Measurements from ENCODE around the gene PRKAR1B.
"Not testable (repeated sequence)": the region's sequence is repeated elsewhere in the genome, so short reads cannot be mapped to it uniquely, and the experiment has no call there.

Gene PRKAR1B

DNA sequence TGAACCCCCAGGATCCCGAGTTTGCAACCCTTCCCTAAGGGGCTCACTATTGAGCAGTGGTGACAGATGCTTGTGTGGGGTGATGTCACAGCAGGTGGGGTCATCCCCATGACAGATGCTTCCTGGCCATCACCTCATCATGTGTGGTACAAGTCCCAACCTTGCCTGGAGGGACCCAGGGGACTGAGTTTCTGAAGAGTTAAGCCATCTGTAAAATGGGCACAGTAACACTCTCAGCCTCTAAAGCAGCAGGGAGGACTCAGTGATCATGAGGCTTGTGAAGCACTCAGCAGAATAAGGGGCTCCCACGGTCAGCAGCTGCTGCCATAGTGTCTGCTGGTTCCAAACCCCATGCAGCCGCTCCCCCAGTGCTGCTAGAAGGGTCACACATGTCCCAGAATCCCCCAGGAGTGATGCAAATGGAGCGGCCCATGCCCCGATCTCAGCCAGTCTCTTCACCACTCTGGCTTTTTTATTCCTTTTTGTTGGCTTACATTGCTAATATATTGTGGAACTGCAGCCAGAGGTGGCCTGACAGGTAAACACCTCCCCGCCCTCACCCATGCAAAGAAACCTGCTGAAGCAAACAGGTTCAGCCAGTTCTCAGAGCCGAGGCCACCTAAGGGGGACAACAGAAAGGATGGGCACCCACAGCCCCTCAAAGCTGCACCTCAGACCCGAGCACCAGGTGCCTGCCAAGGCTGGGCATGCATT is 105.4 kb downstream of the PRKAR1B start:
- no peak for DNase-seq (ENCODE audit: low read depth)

DNA sequence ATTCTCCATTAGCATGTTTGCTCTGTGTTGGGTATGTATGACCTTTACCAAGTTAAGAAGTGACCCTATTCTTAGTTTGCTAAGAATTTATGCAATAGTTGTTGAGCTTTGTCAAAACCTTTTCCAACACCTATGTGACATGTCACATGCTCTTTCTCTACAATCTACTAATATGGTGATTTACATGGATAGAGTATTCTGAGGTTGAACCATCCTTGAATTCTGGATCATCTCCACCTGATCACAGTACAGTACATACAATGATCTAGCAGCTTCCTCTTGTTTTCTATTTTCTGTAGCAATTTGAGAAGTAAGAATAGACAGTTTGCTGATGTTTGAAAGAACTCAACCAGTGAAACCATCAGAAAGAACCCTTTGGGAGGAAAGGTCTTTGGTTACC is 106.2 kb downstream of the PRKAR1B start:
- DNase-seq (ENCODE audit: low read depth) = no peak

- no peak for DNase-seq (ENCODE audit: low read depth)
Measured at GRCh38 chr7:620056-620455, 107.0 kb downstream of the PRKAR1B start.

- DNase-seq (ENCODE audit: low read depth) = no peak
Measured at GRCh38 chr7:619368-619840, 107.7 kb downstream of the PRKAR1B start.

GRCh38 chr7:618539-619367 is 108.3 kb downstream of the PRKAR1B start:
- peak; percentile 41 for DNase-seq (ENCODE audit: low read depth)

DNA sequence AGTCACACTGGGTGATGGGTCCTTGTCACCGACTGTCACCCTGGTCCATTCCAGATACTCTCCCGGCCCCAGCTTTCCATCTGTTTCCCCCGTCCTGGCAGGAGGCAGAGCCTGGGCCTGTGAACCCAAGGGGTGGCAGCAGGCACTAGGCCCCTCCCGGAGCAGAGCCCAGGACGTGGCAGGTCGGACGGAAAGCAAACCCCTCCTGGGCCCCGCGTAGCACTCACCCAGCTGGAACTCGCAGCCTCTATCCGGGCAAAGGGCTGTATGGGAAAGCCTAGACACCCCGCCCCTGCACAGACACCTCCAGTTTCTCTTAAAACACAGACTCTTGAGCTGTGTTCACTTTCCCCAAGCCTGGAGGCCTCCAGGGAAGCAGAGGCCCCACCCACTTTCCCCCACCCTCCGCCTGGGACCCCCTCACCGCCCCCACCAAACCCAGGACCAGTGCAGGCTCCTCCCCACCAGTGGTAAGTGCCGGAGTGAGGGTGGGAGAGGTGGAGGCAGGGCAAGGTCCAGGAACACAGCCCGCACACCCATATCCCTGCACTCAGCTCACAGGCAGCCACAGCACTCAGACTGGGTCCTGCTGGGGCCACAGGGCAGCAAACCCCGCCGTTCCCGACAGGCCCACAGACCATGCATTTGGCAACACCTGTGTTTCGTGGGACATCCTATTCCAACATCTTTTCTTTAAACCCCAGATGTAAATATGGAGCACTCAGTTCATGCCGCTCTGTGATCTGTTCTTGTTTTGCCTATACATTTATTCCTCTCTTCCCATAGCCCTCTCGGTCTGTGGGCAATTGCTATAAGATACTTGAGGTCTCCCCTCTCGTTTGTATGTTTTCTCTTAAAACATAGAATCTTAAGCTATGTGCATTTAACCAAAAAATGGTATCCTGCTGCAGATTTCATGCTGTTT is 109.2 kb downstream of the PRKAR1B start:
- DNase-seq (ENCODE audit: low read depth) = no peak

GRCh38 chr7:613442-614140 is 113.5 kb downstream of the PRKAR1B start:
- no peak for DNase-seq (ENCODE audit: low read depth)

DNA sequence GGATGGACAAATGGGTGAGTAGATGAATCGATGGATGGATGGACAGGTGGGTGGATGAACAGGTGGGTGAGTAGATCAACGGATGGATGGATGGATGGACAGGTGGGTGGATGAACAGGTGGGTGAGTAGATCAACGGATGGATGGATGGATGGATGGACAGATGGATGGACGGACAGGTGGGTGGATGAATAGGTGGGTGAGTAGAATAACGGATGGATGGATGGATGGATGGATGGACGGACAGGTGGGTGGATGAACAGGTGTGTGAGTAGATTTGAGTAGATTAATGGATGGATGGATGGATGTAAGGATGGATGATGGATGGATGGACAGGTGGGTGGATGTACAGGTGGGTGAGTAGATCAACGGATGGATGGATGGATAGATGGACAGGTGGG is 115.2 kb downstream of the PRKAR1B start:
- not testable (repeated sequence) for DNase-seq (ENCODE audit: low read depth)

DNA sequence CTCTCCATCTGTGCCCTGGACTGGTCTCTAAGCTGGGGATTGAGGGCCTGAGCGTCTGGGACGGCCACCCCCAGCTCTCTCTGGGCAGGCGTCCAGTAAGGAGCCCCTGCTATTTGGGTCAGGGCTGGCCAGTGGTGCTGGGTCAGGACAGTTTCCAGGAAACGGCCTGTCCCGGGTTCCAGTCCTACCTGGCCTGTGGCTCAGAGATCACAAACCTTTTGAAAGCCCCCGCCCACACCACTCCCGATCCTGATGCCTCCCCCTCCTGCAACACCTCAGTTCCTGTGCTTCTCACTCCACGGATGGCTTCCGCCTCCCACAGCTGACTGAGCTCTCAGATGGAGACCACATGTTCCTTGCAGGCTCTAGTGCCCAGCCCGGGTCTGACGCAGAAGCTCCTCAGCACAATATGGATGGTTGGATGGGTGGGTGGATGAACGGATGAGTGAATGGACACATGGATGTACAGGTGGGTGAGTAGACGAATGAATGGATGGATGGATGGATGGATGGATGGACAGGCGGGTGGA is 115.7 kb downstream of the PRKAR1B start:
- DNase-seq (ENCODE audit: low read depth) = no peak

DNA sequence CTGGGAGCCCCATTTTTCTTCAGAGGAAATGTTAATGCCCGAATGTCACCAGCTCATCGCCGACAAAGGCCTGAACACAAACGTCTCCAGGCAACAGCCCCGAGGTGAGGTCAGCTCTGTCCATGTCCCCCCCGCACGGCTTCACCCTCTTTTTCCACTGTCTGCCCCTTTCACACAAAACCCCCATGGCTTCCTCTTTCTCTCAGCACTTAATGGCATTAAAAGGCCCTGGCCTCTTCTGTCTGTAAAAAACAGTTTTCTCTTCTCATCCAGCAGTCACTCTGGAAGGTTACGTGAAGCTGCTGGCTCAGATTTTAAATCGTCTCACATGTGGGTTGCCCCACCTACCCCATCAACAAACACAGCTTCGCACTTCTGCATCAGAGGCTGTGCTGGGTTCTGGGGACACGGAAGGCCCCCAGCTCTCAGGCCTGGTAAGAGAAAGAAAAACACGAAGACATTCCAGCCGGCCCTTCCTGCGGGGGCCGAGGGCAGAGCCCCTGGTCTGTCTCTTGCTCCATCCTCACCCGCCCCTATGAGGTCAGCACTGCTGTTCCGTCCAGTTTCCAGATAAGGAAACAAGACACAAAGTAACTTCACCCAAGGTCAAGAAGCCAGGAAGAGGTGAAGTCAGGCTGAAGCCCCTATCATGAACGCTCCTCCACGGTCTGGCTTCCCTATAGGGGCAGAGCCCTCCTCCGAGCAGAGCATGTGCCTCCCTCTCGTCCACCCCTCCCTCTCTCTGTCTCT is 116.4 kb downstream of the PRKAR1B start:
- no peak for DNase-seq (ENCODE audit: low read depth)

- no peak for DNase-seq (ENCODE audit: low read depth)
Measured at GRCh38 chr7:610141-610530, 116.9 kb downstream of the PRKAR1B start.

- no peak for DNase-seq (ENCODE audit: low read depth)
Measured at GRCh38 chr7:609365-609764, 117.7 kb downstream of the PRKAR1B start.

DNA sequence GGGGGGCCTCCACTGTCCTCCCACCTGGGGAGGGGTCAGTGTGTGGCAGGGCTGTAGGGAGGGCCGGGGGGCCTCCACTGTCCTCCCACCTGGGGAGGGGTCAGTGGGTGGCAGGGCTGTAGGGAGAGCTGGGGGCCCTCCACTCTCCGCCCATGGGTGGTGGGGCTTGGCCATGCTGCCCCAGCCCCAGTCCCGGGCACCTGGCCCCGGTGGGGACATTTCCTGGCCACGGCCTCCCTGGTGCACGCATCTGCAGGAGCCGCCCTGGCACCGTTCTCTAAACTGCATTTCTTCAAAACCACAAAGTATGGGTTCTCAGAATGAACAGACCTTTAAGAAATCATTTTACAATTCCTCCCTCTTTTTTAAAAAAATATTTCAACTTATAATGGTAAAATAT is 118.1 kb downstream of the PRKAR1B start:
- no peak for DNase-seq (ENCODE audit: low read depth)

DNA sequence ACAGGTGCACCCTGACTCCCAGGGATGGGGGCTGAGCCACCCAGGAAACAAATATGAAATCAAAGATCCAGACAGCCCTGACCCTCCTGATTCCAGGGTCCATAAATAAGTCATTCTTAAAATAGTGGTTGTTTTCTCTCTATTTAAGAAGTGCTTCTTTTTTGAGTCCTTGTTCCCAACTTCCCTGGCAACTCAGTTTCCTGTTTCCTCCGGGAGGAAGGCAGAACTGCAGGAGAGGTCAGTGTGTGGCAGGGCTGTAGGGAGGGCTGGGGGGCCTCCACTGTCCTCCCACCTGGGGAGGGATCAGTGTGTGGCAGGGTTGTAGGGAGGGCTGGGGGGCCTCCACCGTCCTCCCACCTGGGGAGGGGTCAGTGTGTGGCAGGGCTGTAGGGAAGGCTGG is 118.7 kb downstream of the PRKAR1B start:
- no peak for DNase-seq (ENCODE audit: low read depth)

- no peak for DNase-seq (ENCODE audit: low read depth)
Measured at GRCh38 chr7:607938-608337, 119.1 kb downstream of the PRKAR1B start.

GRCh38 chr7:605661-606450 is 121.2 kb downstream of the PRKAR1B start:
- DNase-seq (ENCODE audit: low read depth) = no peak

- DNase-seq (ENCODE audit: low read depth) = no peak
Measured at GRCh38 chr7:604884-605531, 122.1 kb downstream of the PRKAR1B start.

DNA sequence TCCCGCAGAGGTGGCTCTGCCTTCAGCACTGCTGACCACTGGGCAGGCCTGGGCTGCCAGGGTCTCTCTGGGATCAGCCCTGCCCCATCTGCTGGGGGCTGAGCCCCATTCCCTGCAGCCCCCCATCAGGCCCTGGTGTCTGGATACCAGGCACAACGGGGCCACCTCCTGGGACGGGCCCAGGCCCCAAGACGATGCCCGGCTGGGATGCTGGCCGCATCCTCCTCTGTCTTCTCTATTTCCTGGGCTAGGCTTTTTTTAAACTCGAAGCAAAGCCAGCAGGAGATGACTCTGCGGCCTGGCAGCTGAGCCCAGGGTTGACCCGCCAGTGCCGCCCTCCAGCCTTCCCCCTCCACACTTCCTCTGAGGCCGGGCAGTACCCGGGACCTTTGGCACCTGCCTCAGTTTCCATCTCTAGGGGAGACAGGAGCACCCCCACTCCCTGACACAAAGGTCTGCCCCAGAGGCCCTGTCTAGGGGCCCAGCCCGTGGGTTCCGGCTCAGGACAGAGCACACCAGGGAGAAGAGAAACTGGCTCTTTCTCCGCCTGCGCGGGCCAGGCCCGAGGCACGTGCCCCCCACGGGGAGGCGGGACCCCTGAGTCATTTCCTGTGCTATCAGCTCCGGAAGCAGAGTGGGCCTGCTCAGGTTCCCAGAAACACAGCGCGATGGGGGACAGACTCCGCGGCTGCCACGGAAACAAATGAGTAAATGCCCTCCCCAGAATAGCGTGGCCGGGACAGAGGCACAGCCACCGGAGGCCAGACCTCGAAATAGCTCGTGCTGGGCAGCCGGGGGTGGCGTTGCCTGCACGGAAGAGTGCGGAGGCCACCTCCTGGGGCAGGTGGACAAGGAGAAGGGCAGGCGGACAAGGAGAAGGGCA is 122.8 kb downstream of the PRKAR1B start:
- DNase-seq (ENCODE audit: low read depth) = peak; percentile 93
